Measurements from ENCODE around the gene MPRIP.
A peak's percentile ranks its signal among the peaks of the same experiment; 100 is the strongest.

The MPRIP gene

GRCh38 chr17:17084941-17085340, 42.7 kb downstream of the MPRIP start:
- DNase-seq (ENCODE audit: low spot score) = no peak
- no peak for FAIRE-seq

- no peak for DNase-seq (ENCODE audit: low spot score)
- FAIRE-seq = no peak
Measured at GRCh38 chr17:17086585-17086984, 44.3 kb downstream of the MPRIP start.

- no peak for FAIRE-seq
- DNase-seq (ENCODE audit: low spot score) = no peak
Measured at GRCh38 chr17:17087424-17088015, 45.3 kb downstream of the MPRIP start.

GRCh38 chr17:17088086-17088485, 45.8 kb downstream of the MPRIP start:
- FAIRE-seq = no peak

GRCh38 chr17:17088541-17089525, 46.6 kb downstream of the MPRIP start:
- FAIRE-seq (no peak), DNase-seq (ENCODE audit: low spot score) (no peak)

More at GRCh38 chr17:17088086-17088485, 45.8 kb downstream of the MPRIP start:
- DNase-seq (ENCODE audit: low spot score) = no peak

- FAIRE-seq (no peak), DNase-seq (ENCODE audit: low spot score) (no peak)
Measured at GRCh38 chr17:17089796-17090641, 47.8 kb downstream of the MPRIP start.

- no peak for FAIRE-seq
- no peak for DNase-seq (ENCODE audit: low spot score)
Measured at GRCh38 chr17:17090642-17091103, 48.4 kb downstream of the MPRIP start.

GRCh38 chr17:17091276-17091675, 49.0 kb downstream of the MPRIP start:
- FAIRE-seq (no peak), DNase-seq (ENCODE audit: low spot score) (no peak)

- DNase-seq (ENCODE audit: low spot score) (no peak), FAIRE-seq (no peak)
Measured at GRCh38 chr17:17091856-17092756, 49.8 kb downstream of the MPRIP start.

GRCh38 chr17:17093764-17094163, 51.5 kb downstream of the MPRIP start:
- no peak for DNase-seq (ENCODE audit: low spot score)
- no peak for FAIRE-seq

- peak; percentile 44 for DNase-seq (ENCODE audit: low spot score)
- FAIRE-seq = no peak
Measured at GRCh38 chr17:17096438-17097178, 54.4 kb downstream of the MPRIP start.

- FAIRE-seq = no peak
- DNase-seq (ENCODE audit: low spot score) = no peak
Measured at GRCh38 chr17:17097763-17098345, 55.6 kb downstream of the MPRIP start.

- no peak for DNase-seq (ENCODE audit: low spot score)
- FAIRE-seq = no peak
Measured at GRCh38 chr17:17098551-17099179, 56.4 kb downstream of the MPRIP start.

- no peak for FAIRE-seq
- no peak for DNase-seq (ENCODE audit: low spot score)
Measured at GRCh38 chr17:17102176-17102575, 59.9 kb downstream of the MPRIP start.

GRCh38 chr17:17103160-17103559, 60.9 kb downstream of the MPRIP start:
- FAIRE-seq = no peak
- no peak for DNase-seq (ENCODE audit: low spot score)

- FAIRE-seq (no peak), DNase-seq (ENCODE audit: low spot score) (no peak)
Measured at GRCh38 chr17:17104036-17104435, 61.8 kb downstream of the MPRIP start.

GRCh38 chr17:17104494-17104893, 62.2 kb downstream of the MPRIP start:
- FAIRE-seq = no peak
- DNase-seq (ENCODE audit: low spot score) = no peak

GRCh38 chr17:17105976-17106375, 63.7 kb downstream of the MPRIP start:
- DNase-seq (ENCODE audit: low spot score) = no peak

GRCh38 chr17:17106756-17107155, 64.5 kb downstream of the MPRIP start:
- DNase-seq (ENCODE audit: low spot score) (no peak), FAIRE-seq (no peak)

More at GRCh38 chr17:17105976-17106375, 63.7 kb downstream of the MPRIP start:
- no peak for FAIRE-seq
